ENCODE results near the gene ZMYND8. TPM values are rescaled to one million over a fixed set of nuclear protein-coding genes. Genes with fewer than 3 reads are reported as not detected.
A peak's percentile ranks its signal among the peaks of the same experiment; 100 is the strongest.

The ZMYND8 gene
- total and polyA plus RNA-seq, 3 donors from 2014 or later, result 30.4 to 102 (median 87.2) TPM

- intact Hi-C loops (cut with DNase I; ENCODE audit: low total_unique reads), result no loop called here
- WGBS, 2 donors, result 89 to 93% methylated on average over 4 of the region's 4 CpGs
- no peak overlapping the region for H3K4me3 ChIP-seq
These were observed 58.8 kb downstream of the ZMYND8 start for GRCh38 chr20:47297746-47298145.

GRCh38 chr20:47296950-47297349 lies 59.5 kb downstream of the ZMYND8 start:
- DNase-seq, result peak; percentile 13
- H3K36me3 ChIP-seq (ENCODE audit: low read depth, missing control alignments), result no peaks in the 10 kb centered on the region
- TF ChIP-seq CTCF (IDR thresholded peaks at IDR 0.05) (no peak), POLR2A (IDR thresholded peaks at IDR 0.05) (no peak)
- H3K9me3 ChIP-seq, result no peaks in the 10 kb centered on the region
- no peaks in the 10 kb centered on the region for H3K4me1 ChIP-seq
- H3K4me3 ChIP-seq, result no peak overlapping the region
- no peaks in the 10 kb centered on the region for H3K27me3 ChIP-seq
- intact Hi-C loops (cut with DNase I; ENCODE audit: low total_unique reads), result no loop called here
- no peak overlapping the region for H3K27ac ChIP-seq
- WGBS, 2 donors, result 90 to 92% methylated on average over 6 of the region's 6 CpGs

More at GRCh38 chr20:47297746-47298145, 58.8 kb downstream of the ZMYND8 start:
- Histone ChIP-seq H3K36me3 (ENCODE audit: low read depth, missing control alignments) (no peaks in the 10 kb centered on the region), H3K27me3 (no peaks in the 10 kb centered on the region), H3K4me1 (peaks cover under 1% of the 10 kb centered on the region), H3K9me3 (no peaks in the 10 kb centered on the region), H3K27ac (no peak overlapping the region)
- TF ChIP-seq POLR2A (IDR thresholded peaks at IDR 0.05), result no peak
- no peak for TF ChIP-seq CTCF (IDR thresholded peaks at IDR 0.05)
- peak; percentile 9 for DNase-seq

- no peak overlapping the region for H3K4me3 ChIP-seq
- no peaks in the 10 kb centered on the region for H3K4me1 ChIP-seq
- 69 to 71% methylated on average over 6 of the region's 6 CpGs for WGBS, 2 donors
- H3K9me3 ChIP-seq, result no peaks in the 10 kb centered on the region
- DNase-seq, result no peak
- no peaks in the 10 kb centered on the region for H3K27me3 ChIP-seq
- no peak for TF ChIP-seq CTCF (IDR thresholded peaks at IDR 0.05)
- no peak for TF ChIP-seq POLR2A (IDR thresholded peaks at IDR 0.05)
- no peak overlapping the region for H3K27ac ChIP-seq
- no peaks in the 10 kb centered on the region for H3K36me3 ChIP-seq (ENCODE audit: low read depth, missing control alignments)
- intact Hi-C loops (cut with DNase I; ENCODE audit: low total_unique reads), result no loop called here
These were observed 60.5 kb downstream of the ZMYND8 start for GRCh38 chr20:47295921-47296426.

GRCh38 chr20:47295129-47295813 lies 61.2 kb downstream of the ZMYND8 start:
- DNase-seq, result no peak
- no peak for TF ChIP-seq CTCF (IDR thresholded peaks at IDR 0.05)
- TF ChIP-seq POLR2A (IDR thresholded peaks at IDR 0.05), result no peak
- Histone ChIP-seq H3K27ac (peak overlapping the region in 1 of 2 donors; percentile 5), H3K9me3 (no peaks in the 10 kb centered on the region), H3K4me1 (no peaks in the 10 kb centered on the region), H3K27me3 (no peaks in the 10 kb centered on the region), H3K36me3 (ENCODE audit: low read depth, missing control alignments) (no peaks in the 10 kb centered on the region), H3K4me3 (no peak overlapping the region)
- 79 to 91% methylated on average over 8 of the region's 8 CpGs for WGBS, 2 donors
- intact Hi-C loops (cut with DNase I; ENCODE audit: low total_unique reads), result no loop called here

- 71 to 79% methylated on average over 4 of the region's 4 CpGs for WGBS, 2 donors
- intact Hi-C loops (cut with DNase I; ENCODE audit: low total_unique reads), result no loop called here
- peak overlapping the region in 1 of 2 donors; percentile 5 for H3K27ac ChIP-seq
- no peaks in the 10 kb centered on the region for H3K4me1 ChIP-seq
- no peak for DNase-seq
- H3K36me3 ChIP-seq (ENCODE audit: low read depth, missing control alignments), result no peaks in the 10 kb centered on the region
- H3K9me3 ChIP-seq, result no peaks in the 10 kb centered on the region
- TF ChIP-seq CTCF (IDR thresholded peaks at IDR 0.05) (no peak), POLR2A (IDR thresholded peaks at IDR 0.05) (no peak)
- no peaks in the 10 kb centered on the region for H3K27me3 ChIP-seq
- H3K4me3 ChIP-seq, result no peak overlapping the region
These were observed 62.9 kb downstream of the ZMYND8 start for GRCh38 chr20:47293631-47294030.

All from testis (tissue), 3 donors.